GM12878 (cell line): ENCODE data around the gene CELF2. TPM values are rescaled to one million over a fixed set of nuclear protein-coding genes. Genes with fewer than 3 reads are reported as not detected.

Experiments used
- ATAC-seq: fragments of 200-7000 bp; cut with Tn5 transposase; 3 replicates; pipeline ENCODE4 v1.9.1; 2020; ENCODE audit warnings: mild to moderate bottlenecking, moderate library complexity
- BruUV-seq: library from RNA; stranded (reverse); fragments of 400-500 nt; replicated peaks from 2 replicates; lab custom pipeline; 2021; lab: Mats Ljungman, UMichigan
- CTCF ChIA-PET: fragments of 300-600 bp; sonication (Branson Sonifier 250); formaldehyde crosslinking; extraction: SDS; loops from one replicate; lab custom pipeline; 2021; ENCODE audit warnings: inconsistent platforms; lab: Yijun Ruan, JAX
- POLR2A ChIA-PET: fragments of 350-600 bp; formaldehyde crosslinking; extraction: SDS; loops from one replicate; lab custom pipeline; 2021; ENCODE audit warnings: inconsistent platforms; lab: Charles Lee
- RAD21 ChIA-PET: fragments of 300-600 bp; sonication (Branson Sonifier 250); formaldehyde crosslinking; loops from one replicate; lab custom pipeline; 2023; ENCODE audit warnings: antibody characterized with exemption; ENCODE audit not compliant: unreplicated experiment; lab: Charles Lee
- SMC1A ChIA-PET: fragments of 300-600 bp; sonication (Branson Sonifier 250); formaldehyde crosslinking; loops from one replicate; lab custom pipeline; 2023; ENCODE audit not compliant: unreplicated experiment, uncharacterized antibody; lab: Charles Lee
- DNase-seq: peaks from one replicate; pipeline ENCODE4 v3.0.0-alpha.2; 2011; ENCODE audit warnings: low read depth, low spot score
- FAIRE-seq: peaks from 3 replicates; lab custom pipeline; 2011; peaks lifted over from hg19 to GRCh38; lab: Jason Lieb, UNC
- H2AFZ ChIP-seq: 2 replicates; pipeline ENCODE4 v1.6.0; 2011; ENCODE audit warnings: low read depth, low read length, control low read depth; ENCODE audit not compliant: control insufficient read depth
- H3K27ac ChIP-seq: 2 replicates; pipeline ENCODE4 v1.5.1; 2011; ENCODE audit warnings: control low read depth; ENCODE audit not compliant: control insufficient read depth, insufficient read depth
- H3K27me3 ChIP-seq, 2 experiments: replicated peaks in 1 of 2; 2 replicates each; pipeline versions ENCODE4 v1.6.0 to v1.6.1; 2011; ENCODE audit warnings: low read length in 1 of 2; ENCODE audit not compliant: control insufficient read depth in 2 of 2, insufficient read depth in 2 of 2
- H3K36me3 ChIP-seq, 2 experiments: 2 replicates each; pipeline ENCODE4 v1.5.1; 2011; ENCODE audit warnings: low read length in 1 of 2; ENCODE audit not compliant: control insufficient read depth in 2 of 2, insufficient read depth in 2 of 2
- H3K4me1 ChIP-seq: 2 replicates; pipeline ENCODE4 v1.6.1; 2011; ENCODE audit warnings: mild to moderate bottlenecking, low read length, moderate library complexity, mixed read lengths; ENCODE audit not compliant: control insufficient read depth, insufficient read depth
- H3K4me2 ChIP-seq: 2 replicates; pipeline ENCODE4 v1.6.0; 2011; ENCODE audit warnings: control low read depth; ENCODE audit not compliant: control insufficient read depth, insufficient read depth
- H3K4me3 ChIP-seq: fragments of 200-600 bp; sonication (generic); 2 replicates; pipeline ENCODE4 v1.5.1; 2016
- H3K79me2 ChIP-seq: 2 replicates; pipeline ENCODE4 v1.6.0; 2011; ENCODE audit warnings: low read length; ENCODE audit not compliant: control insufficient read depth, insufficient read depth
- H3K9ac ChIP-seq: 2 replicates; pipeline ENCODE4 v1.8.0; 2011; ENCODE audit warnings: low read length, control low read depth, mixed read lengths; ENCODE audit not compliant: control insufficient read depth, insufficient read depth
- H3K9me3 ChIP-seq: replicated peaks from 3 replicates; pipeline ENCODE4 v1.5.1; 2011; ENCODE audit warnings: mild to moderate bottlenecking, low read length; ENCODE audit not compliant: control insufficient read depth, insufficient read depth
- H4K20me1 ChIP-seq: 2 replicates; pipeline ENCODE4 v1.6.0; 2011; ENCODE audit not compliant: control insufficient read depth, insufficient read depth
- CREB1 ChIP-seq: IDR thresholded peaks from 2 replicates; pipeline ENCODE4 v1.6.1; 2012; ENCODE audit warnings: low read depth, mild to moderate bottlenecking, inconsistent platforms
- PML ChIP-seq: IDR thresholded peaks from 2 replicates; pipeline ENCODE4 v1.6.1; 2012; ENCODE audit warnings: low read length, inconsistent platforms
- SIN3A ChIP-seq: IDR thresholded peaks from 2 replicates; pipeline ENCODE4 v1.6.1; 2012; ENCODE audit warnings: low read depth, low read length, improper control_type of control experiment
- TBL1XR1 ChIP-seq: IDR thresholded peaks from 2 replicates; pipeline ENCODE4 v1.6.1; 2012; ENCODE audit warnings: low read depth, low read length, improper control_type of control experiment
- WGBS: methylation state at CpG from one replicate; pipeline ENCODE4 v1.1.6; 2016; ENCODE audit warnings: low lambda C conversion rate; ENCODE audit not compliant: insufficient replicate concordance, insufficient coverage; ENCODE audit errors: missing lambda C conversion rate; 5-methylcytosine and 5-hydroxymethylcytosine counted together
- in situ Hi-C: fragments of 300-500 bp; cut with MboI; formaldehyde crosslinking; loops from 9 replicates; pipeline ENCODE4 v1.14.3; 2018; ENCODE audit warnings: mixed read lengths
- intact Hi-C: fragments of 100-400 bp; cut with micrococcal nuclease; formaldehyde crosslinking; loops from one replicate; pipeline ENCODE4 v1.14.2; 2022; ENCODE audit not compliant: unreplicated experiment
- polyA plus RNA-seq, 11 experiments: library from polyadenylated mRNA; depleted of rRNA in 4 of 11; unstranded in 6 of 11; stranded (reverse) in 5 of 11; fragments of >200 nt; fragmentation: Nextera tagmentation in 4 of 11; fragmentation: Illumina TruSeq in 1 of 11; extraction: Ambion mirVana in 4 of 11; extraction: Trizol in 1 of 11; gene quantifications; 1 replicate in 1 of 11; 2 replicates in 10 of 11; pipeline versions ENCODE4 v1.2.1 to v1.2.3, GENCODE V29; 2011 to 2016; ENCODE audit warnings: inconsistent platforms in 2 of 11, missing spikeins in 2 of 11, low read depth in 1 of 11
- total RNA-seq, 4 experiments: library from RNA; depleted of rRNA in 3 of 4; stranded (reverse); fragments of >200 nt in 3 of 4; fragmentation: Illumina TruSeq in 1 of 4; extraction: Trizol in 1 of 4; gene quantifications; 2 replicates each; pipeline versions ENCODE4 v1.2.1 to v1.2.3, GENCODE V29; 2013 to 2021
- TF ChIP-seq, protein P1 (sequence below): fragments of 450-650 bp; IDR thresholded peaks from 2 replicates; pipeline ENCODE4 v1.6.1; 2016; ENCODE audit warnings: mild to moderate bottlenecking, moderate library complexity, borderline replicate concordance
- TF ChIP-seq, protein P2 (sequence below): fragments of 450-650 bp; IDR thresholded peaks from 2 replicates; pipeline ENCODE4 v1.6.1; 2017; ENCODE audit warnings: mild to moderate bottlenecking, moderate library complexity

CELF2 gene
- total and polyA plus RNA-seq, 10 of the 15 experiments (the other 5 are each of a cell fraction or from before 2014, with no cell fraction given): 20.8 to 129 (median 86.3) TPM

DNA sequence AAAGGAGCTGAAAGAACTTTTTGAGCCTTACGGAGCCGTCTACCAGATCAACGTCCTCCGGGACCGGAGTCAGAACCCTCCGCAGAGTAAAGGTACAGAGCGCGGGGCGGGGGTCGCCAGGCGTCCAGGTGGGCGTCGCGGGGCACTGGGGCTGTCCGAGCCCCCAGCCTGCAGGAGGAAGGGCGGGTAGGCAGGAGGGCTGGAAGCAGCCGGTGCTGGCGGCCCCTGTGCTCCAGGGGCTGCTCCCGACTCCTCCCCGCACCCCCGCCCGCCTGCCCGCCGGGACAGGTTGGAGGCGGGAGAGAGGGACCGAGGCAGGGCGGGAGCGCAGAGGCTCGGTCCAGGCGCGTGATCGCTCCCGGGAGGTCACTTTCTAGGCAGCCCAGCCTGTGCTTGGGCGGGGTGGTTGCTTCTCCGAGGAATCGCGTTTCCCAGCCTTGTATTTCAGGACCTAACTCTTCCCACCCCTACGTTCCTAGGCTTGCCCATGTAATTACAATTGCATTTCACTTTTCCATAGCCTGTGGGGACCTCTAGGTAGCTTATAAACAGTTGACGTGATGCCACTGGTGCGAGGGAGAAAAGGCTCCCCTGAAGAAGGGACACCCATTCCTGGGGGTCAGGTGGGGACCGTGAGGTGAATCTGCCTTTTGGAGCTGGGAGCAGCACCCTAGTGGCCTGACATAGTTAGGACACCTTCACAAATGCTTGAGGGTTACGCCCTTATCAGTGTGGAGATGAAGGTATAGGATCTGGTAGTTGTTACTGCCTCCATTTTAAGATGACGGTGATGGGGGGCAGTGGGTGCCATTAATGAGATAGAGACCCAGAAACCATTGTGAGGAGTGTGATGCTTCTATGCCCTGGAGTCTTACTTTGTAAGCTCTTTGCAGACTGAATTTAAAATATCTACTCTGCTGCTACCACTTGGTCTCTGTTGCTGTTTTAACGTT, 148.2 kb downstream of the CELF2 start (continued):
- TF ChIP-seq SIN3A: peak; percentile 45; the same call in 1 of the 2 replicates
- TF ChIP-seq TBL1XR1: 0 out of 2 replicates have a peak, but pooled peaks have one; percentile 47
- TF ChIP-seq CREB1: no peak

DNA sequence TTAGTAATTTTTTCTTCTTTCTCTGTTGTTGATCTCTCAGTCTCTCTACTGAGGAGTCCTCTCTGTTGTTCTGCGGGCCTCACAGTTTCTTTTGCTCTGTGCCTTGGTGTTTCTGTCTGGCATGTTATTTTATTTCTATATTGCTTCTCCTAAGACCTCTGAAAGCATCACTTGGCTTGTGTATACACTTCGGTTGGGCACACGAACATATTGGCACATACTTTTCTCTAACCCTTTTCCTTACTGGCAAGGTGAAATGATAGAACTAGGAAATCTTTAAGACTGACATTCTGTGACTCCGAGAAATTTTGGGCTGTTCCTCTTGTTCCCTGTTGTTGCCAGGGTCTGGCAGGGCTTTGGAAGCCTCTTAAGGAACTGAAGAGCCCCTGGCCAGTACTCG, 148.9 kb downstream of the CELF2 start:
- SMC1A ChIA-PET: interaction anchor here (1.0 to 18.3 kb wide), 7 partner anchors 9 to 106 kb away, joined by 3 to 417 read pairs (median 87); no protein-coding TSS in a partner anchor
- RAD21 ChIA-PET: interaction anchor here (1.2 to 7.3 kb wide), 11 partner anchors 8 to 104 kb away, joined by 3 to 87 read pairs (median 31); no protein-coding TSS in a partner anchor
- Histone ChIP-seq H2AFZ (no peak overlapping the region), H3K27ac (peak overlapping the region; percentile 95), H3K9ac (peak overlapping the region; percentile 93), H3K4me1 (peaks cover 16% of the 10 kb centered on the region), H3K36me3 (peaks cover 0 to 3% of the 10 kb centered on the region in 2 experiments; a peak in 3 of 4 replicates), H3K4me3 (peak overlapping the region; percentile 96), H3K27me3 (no peaks in the 10 kb centered on the region), H4K20me1 (no peaks in the 10 kb centered on the region), H3K79me2 (peaks cover 86% of the 10 kb centered on the region), H3K9me3 (no peaks in the 10 kb centered on the region), H3K4me2 (peak overlapping the region; percentile 98)
- no TSS peak for BruUV-seq
- intact Hi-C loops: loop anchor here (1.0 to 10.0 kb wide), 3 partner anchors 53 to 438 kb away; no protein-coding TSS in a partner anchor
- FAIRE-seq (no peak), ATAC-seq (no peak), DNase-seq (no peak)
- in situ Hi-C loops: no loop called here
- CTCF ChIA-PET: interaction anchor here (0.6 to 13.9 kb wide), 13 partner anchors 7 to 104 kb away, joined by 3 to 114 read pairs (median 7); no protein-coding TSS in a partner anchor
- 0% methylated on average over 5 of the region's 5 CpGs for WGBS
- POLR2A ChIA-PET: interaction anchor here (0.9 to 4.1 kb wide), 4 partner anchors 10 to 79 kb away, joined by 3 to 106 read pairs (median 14); no protein-coding TSS in a partner anchor
- TF ChIP-seq, protein P1, sequence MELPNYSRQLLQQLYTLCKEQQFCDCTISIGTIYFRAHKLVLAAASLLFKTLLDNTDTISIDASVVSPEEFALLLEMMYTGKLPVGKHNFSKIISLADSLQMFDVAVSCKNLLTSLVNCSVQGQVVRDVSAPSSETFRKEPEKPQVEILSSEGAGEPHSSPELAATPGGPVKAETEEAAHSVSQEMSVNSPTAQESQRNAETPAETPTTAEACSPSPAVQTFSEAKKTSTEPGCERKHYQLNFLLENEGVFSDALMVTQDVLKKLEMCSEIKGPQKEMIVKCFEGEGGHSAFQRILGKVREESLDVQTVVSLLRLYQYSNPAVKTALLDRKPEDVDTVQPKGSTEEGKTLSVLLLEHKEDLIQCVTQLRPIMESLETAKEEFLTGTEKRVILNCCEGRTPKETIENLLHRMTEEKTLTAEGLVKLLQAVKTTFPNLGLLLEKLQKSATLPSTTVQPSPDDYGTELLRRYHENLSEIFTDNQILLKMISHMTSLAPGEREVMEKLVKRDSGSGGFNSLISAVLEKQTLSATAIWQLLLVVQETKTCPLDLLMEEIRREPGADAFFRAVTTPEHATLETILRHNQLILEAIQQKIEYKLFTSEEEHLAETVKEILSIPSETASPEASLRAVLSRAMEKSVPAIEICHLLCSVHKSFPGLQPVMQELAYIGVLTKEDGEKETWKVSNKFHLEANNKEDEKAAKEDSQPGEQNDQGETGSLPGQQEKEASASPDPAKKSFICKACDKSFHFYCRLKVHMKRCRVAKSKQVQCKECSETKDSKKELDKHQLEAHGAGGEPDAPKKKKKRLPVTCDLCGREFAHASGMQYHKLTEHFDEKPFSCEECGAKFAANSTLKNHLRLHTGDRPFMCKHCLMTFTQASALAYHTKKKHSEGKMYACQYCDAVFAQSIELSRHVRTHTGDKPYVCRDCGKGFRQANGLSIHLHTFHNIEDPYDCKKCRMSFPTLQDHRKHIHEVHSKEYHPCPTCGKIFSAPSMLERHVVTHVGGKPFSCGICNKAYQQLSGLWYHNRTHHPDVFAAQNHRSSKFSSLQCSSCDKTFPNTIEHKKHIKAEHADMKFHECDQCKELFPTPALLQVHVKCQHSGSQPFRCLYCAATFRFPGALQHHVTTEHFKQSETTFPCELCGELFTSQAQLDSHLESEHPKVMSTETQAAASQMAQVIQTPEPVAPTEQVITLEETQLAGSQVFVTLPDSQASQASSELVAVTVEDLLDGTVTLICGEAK: no peak
- no peak for TF ChIP-seq PML
- TF ChIP-seq, protein P2, sequence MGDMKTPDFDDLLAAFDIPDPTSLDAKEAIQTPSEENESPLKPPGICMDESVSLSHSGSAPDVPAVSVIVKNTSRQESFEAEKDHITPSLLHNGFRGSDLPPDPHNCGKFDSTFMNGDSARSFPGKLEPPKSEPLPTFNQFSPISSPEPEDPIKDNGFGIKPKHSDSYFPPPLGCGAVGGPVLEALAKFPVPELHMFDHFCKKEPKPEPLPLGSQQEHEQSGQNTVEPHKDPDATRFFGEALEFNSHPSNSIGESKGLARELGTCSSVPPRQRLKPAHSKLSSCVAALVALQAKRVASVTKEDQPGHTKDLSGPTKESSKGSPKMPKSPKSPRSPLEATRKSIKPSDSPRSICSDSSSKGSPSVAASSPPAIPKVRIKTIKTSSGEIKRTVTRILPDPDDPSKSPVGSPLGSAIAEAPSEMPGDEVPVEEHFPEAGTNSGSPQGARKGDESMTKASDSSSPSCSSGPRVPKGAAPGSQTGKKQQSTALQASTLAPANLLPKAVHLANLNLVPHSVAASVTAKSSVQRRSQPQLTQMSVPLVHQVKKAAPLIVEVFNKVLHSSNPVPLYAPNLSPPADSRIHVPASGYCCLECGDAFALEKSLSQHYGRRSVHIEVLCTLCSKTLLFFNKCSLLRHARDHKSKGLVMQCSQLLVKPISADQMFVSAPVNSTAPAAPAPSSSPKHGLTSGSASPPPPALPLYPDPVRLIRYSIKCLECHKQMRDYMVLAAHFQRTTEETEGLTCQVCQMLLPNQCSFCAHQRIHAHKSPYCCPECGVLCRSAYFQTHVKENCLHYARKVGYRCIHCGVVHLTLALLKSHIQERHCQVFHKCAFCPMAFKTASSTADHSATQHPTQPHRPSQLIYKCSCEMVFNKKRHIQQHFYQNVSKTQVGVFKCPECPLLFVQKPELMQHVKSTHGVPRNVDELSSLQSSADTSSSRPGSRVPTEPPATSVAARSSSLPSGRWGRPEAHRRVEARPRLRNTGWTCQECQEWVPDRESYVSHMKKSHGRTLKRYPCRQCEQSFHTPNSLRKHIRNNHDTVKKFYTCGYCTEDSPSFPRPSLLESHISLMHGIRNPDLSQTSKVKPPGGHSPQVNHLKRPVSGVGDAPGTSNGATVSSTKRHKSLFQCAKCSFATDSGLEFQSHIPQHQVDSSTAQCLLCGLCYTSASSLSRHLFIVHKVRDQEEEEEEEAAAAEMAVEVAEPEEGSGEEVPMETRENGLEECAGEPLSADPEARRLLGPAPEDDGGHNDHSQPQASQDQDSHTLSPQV: no peak
